IMR-90 (cell line): ENCODE results near the gene SPPL3. TPM values are rescaled to one million over a fixed set of nuclear protein-coding genes. Genes with fewer than 3 reads are reported as not detected.

Source experiments
- ATAC-seq: fragments of 200-7000 bp; cut with Tn5 transposase; 2 replicates; pipeline ENCODE4 v1.9.1; 2020; ENCODE audit warnings: low read depth, mild to moderate bottlenecking, moderate library complexity
- BruUV-seq: library from RNA; stranded (reverse); fragments of 400-500 nt; replicated peaks from 2 replicates; lab custom pipeline; 2021; lab: Mats Ljungman, UMichigan
- CTCF ChIA-PET: fragments of 300-600 bp; formaldehyde crosslinking; extraction: SDS; loops from one replicate; lab custom pipeline; 2021; ENCODE audit warnings: antibody characterized with exemption; lab: Yijun Ruan, JAX
- POLR2A ChIA-PET: fragments of 300-600 bp; sonication (Branson Sonifier 250); formaldehyde crosslinking; loops from one replicate; lab custom pipeline; 2022; ENCODE audit warnings: antibody characterized with exemption; ENCODE audit not compliant: unreplicated experiment; lab: Charles Lee
- DNase-seq: peaks from one replicate; pipeline ENCODE4 v3.0.0; 2013
- H2AFZ ChIP-seq: replicated peaks from 2 replicates; pipeline ENCODE3; 2013; ENCODE audit warnings: low read length, mild to moderate bottlenecking; ENCODE audit not compliant: poor library complexity
- H2AK5ac ChIP-seq: 2 replicates; pipeline ENCODE4 v1.6.1; 2013; ENCODE audit warnings: low read depth, low read length, inconsistent platforms
- H2AK9ac ChIP-seq: replicated peaks from 2 replicates; pipeline ENCODE3; 2013; ENCODE audit warnings: mild to moderate bottlenecking, low read depth, low read length, moderate library complexity; ENCODE audit not compliant: poor library complexity
- H2BK120ac ChIP-seq: 2 replicates; pipeline ENCODE4 v1.6.1; 2013; ENCODE audit warnings: low read depth, low read length, inconsistent platforms
- H2BK15ac ChIP-seq: 3 replicates; pipeline ENCODE4 v1.6.1; 2013; ENCODE audit warnings: low read depth, low read length, inconsistent platforms
- H2BK20ac ChIP-seq: 2 replicates; pipeline ENCODE4 v1.6.1; 2013; ENCODE audit warnings: low read depth, mild to moderate bottlenecking, inconsistent platforms, low read length, moderate library complexity
- H2BK5ac ChIP-seq: 2 replicates; pipeline ENCODE4 v1.6.1; 2013; ENCODE audit warnings: mild to moderate bottlenecking, low read depth, low read length, inconsistent platforms; ENCODE audit not compliant: poor library complexity, severe bottlenecking
- H3K14ac ChIP-seq: replicated peaks from 2 replicates; pipeline ENCODE4 v1.6.1; 2013; ENCODE audit warnings: low read depth, low read length, inconsistent platforms
- H3K18ac ChIP-seq: 2 replicates; pipeline ENCODE4 v1.6.1; 2013; ENCODE audit warnings: low read depth, low read length, control low read depth
- H3K23ac ChIP-seq: 2 replicates; pipeline ENCODE4 v1.6.1; 2013; ENCODE audit warnings: low read depth, low read length, inconsistent platforms
- H3K27ac ChIP-seq: 2 replicates; pipeline ENCODE4 v1.5.1; 2013; ENCODE audit warnings: mild to moderate bottlenecking, control low read depth, low read length; ENCODE audit not compliant: insufficient read depth
- H3K27me3 ChIP-seq: 2 replicates; pipeline ENCODE4 v1.6.1; 2013; ENCODE audit warnings: low read length; ENCODE audit not compliant: control insufficient read depth, insufficient read depth
- H3K36me3 ChIP-seq: 2 replicates; pipeline ENCODE4 v1.6.1; 2013; ENCODE audit warnings: low read length, mixed read lengths; ENCODE audit not compliant: control insufficient read depth, insufficient read depth
- H3K4ac ChIP-seq: 2 replicates; pipeline ENCODE4 v1.6.1; 2013; ENCODE audit warnings: low read depth, low read length, inconsistent platforms
- H3K4me1 ChIP-seq: 2 replicates; pipeline ENCODE4 v1.6.1; 2013; ENCODE audit warnings: low read length, mixed read lengths; ENCODE audit not compliant: control insufficient read depth, insufficient read depth
- H3K4me2 ChIP-seq: 2 replicates; pipeline ENCODE4 v1.6.1; 2013; ENCODE audit warnings: low read depth, mild to moderate bottlenecking, control low read depth, low read length, moderate library complexity
- H3K4me3 ChIP-seq: 2 replicates; pipeline ENCODE4 v1.5.1; 2013; ENCODE audit warnings: low read depth, mild to moderate bottlenecking, control low read depth, low read length, moderate library complexity; ENCODE audit not compliant: insufficient read depth
- H3K56ac ChIP-seq: 2 replicates; pipeline ENCODE4 v1.6.1; 2013; ENCODE audit warnings: low read length, inconsistent platforms; ENCODE audit not compliant: insufficient read depth; ENCODE audit errors: extremely low read depth
- H3K79me1 ChIP-seq, 2 experiments: 2 replicates each; pipeline ENCODE4 v1.6.1; 2013; ENCODE audit warnings: low read length in 2 of 2, inconsistent platforms in 1 of 2, low read depth in 1 of 2
- H3K9ac ChIP-seq: 2 replicates; pipeline ENCODE4 v1.6.1; 2013; ENCODE audit warnings: low read depth, low read length, control low read depth
- H3K9me1 ChIP-seq: 2 replicates; pipeline ENCODE4 v1.6.1; 2013; ENCODE audit warnings: low read length, inconsistent platforms; ENCODE audit not compliant: insufficient read depth
- H3K9me3 ChIP-seq: 2 replicates; pipeline ENCODE4 v1.6.1; 2013; ENCODE audit warnings: low read length; ENCODE audit not compliant: control insufficient read depth, insufficient read depth
- H4K20me1 ChIP-seq: 2 replicates; pipeline ENCODE4 v1.6.1; 2013; ENCODE audit warnings: low read length, inconsistent platforms; ENCODE audit not compliant: insufficient read depth
- H4K5ac ChIP-seq: 2 replicates; pipeline ENCODE4 v1.6.1; 2013; ENCODE audit warnings: mild to moderate bottlenecking, low read depth, low read length, control low read depth
- H4K8ac ChIP-seq, 2 experiments: 2 replicates each; pipeline ENCODE4 v1.6.1; 2013; ENCODE audit warnings: low read depth in 2 of 2, low read length in 2 of 2, control low read depth in 1 of 2, inconsistent platforms in 1 of 2
- H4K91ac ChIP-seq: 2 replicates; pipeline ENCODE4 v1.6.1; 2013; ENCODE audit warnings: low read depth, low read length, inconsistent platforms; ENCODE audit not compliant: insufficient read depth
- CTCF ChIP-seq: conservative IDR thresholded peaks from 2 replicates; pipeline ENCODE4 v1.5.1; 2012; ENCODE audit warnings: mild to moderate bottlenecking, low read depth, low read length, improper control_type of control experiment
- POLR2A ChIP-seq: IDR thresholded peaks from 2 replicates; pipeline ENCODE4 v1.6.1; 2012; ENCODE audit warnings: mild to moderate bottlenecking, low read depth, low read length
- RAD21 ChIP-seq: IDR thresholded peaks from 2 replicates; pipeline ENCODE4 v1.6.1; 2012; ENCODE audit warnings: low read length, improper control_type of control experiment
- USF2 ChIP-seq: fragments of 150-350 bp; IDR thresholded peaks from 2 replicates; pipeline ENCODE4 v1.6.1; 2017; ENCODE audit warnings: mild to moderate bottlenecking, antibody characterized with exemption, low read length, low read depth
- WGBS, 2 experiments: methylation state at CpG; one replicate each; pipeline versions ENCODE4 v1.1.5 to v1.1.7; 2013; ENCODE audit warnings: missing lambda C conversion rate in 2 of 2; ENCODE audit not compliant: insufficient read length in 1 of 2; ENCODE audit errors: extremely low coverage in 2 of 2; 5-methylcytosine and 5-hydroxymethylcytosine counted together
- dilution Hi-C: fragments of 300-500 bp; cut with HindIII; formaldehyde crosslinking; loops from one replicate; pipeline ENCODE4 v1.14.3; 2018; ENCODE audit warnings: low sequenced_read_pairs; ENCODE audit not compliant: unreplicated experiment
- in situ Hi-C: fragments of 300-500 bp; cut with MboI; formaldehyde crosslinking; loops from 3 replicates; pipeline ENCODE4 v1.14.3; 2019; ENCODE audit warnings: low sequenced_read_pairs, inconsistent platforms, mixed read lengths
- intact Hi-C: fragments of 100-400 bp; cut with micrococcal nuclease; formaldehyde crosslinking; loops from 2 replicates; pipeline ENCODE4 v1.10.0; 2022
- polyA plus RNA-seq, 3 experiments: library from polyadenylated mRNA; depleted of rRNA; stranded (reverse); fragments of >200 nt; gene quantifications; 2 replicates each; pipeline ENCODE4 v1.2.3, GENCODE V29; 2012; ENCODE audit warnings: low replicate concordance in 1 of 3
- total RNA-seq: library from RNA; depleted of rRNA; stranded (reverse); fragments of >200 nt; gene quantifications from 2 replicates; pipeline ENCODE4 v1.2.3, GENCODE V29; 2012

Gene SPPL3
- total and polyA plus RNA-seq, 2 of the 4 experiments (the other 2 are of a cell fraction) = 1.6 to 18.0 TPM

GRCh38 chr12:120879102-120879501 is 25.1 kb downstream of the SPPL3 start:
- Histone ChIP-seq H3K4me2 (no peak overlapping the region), H3K14ac (no peak overlapping the region), H3K27me3 (no peaks in the 10 kb centered on the region), H3K27ac (no peak overlapping the region), H2AFZ (no peak overlapping the region), H4K5ac (no peak overlapping the region), H3K4me1 (0 out of 2 replicates have a peak, but pooled peaks cover under 1% of the 10 kb centered on the region), H2BK5ac (no peak overlapping the region), H4K91ac (no peak overlapping the region), H3K9me3 (no peaks in the 10 kb centered on the region), H4K8ac (no peak overlapping the region), H2AK9ac (no peak overlapping the region), H3K9ac (no peak overlapping the region), H3K4me3 (no peak overlapping the region), H3K4ac (no peak overlapping the region), H3K56ac (no peak overlapping the region), H2AK5ac (no peak overlapping the region), H3K18ac (no peak overlapping the region), H4K20me1 (peaks cover 25% of the 10 kb centered on the region), H2BK120ac (no peak overlapping the region), H3K79me1 (peaks cover 25 to 45% of the 10 kb centered on the region in 2 experiments), H2BK20ac (no peak overlapping the region), H2BK15ac (no peak overlapping the region), H3K9me1 (peaks cover 7% of the 10 kb centered on the region), H3K36me3 (no peaks in the 10 kb centered on the region), H3K23ac (no peak overlapping the region)
- in situ Hi-C loops (no loop called here), dilution Hi-C loops (no loop called here), intact Hi-C loops (no loop called here)
- no TSS peak for BruUV-seq
- POLR2A ChIA-PET = interaction anchor here (0.6 kb wide), 1 partner anchor 40 kb away, joined by 7 read pairs; no protein-coding TSS in a partner anchor
- DNase-seq (no peak), ATAC-seq (no peak)
- no CpG with 5 or more reads among the region's 3 CpGs for WGBS, 2 experiments
- TF ChIP-seq POLR2A = no peak
- TF ChIP-seq CTCF = no peak
- no peak for TF ChIP-seq RAD21
- TF ChIP-seq USF2 = no peak
- CTCF ChIA-PET = no interaction called here
